ENCODE results near the gene SERPINB2.

The SERPINB2 gene

DNA sequence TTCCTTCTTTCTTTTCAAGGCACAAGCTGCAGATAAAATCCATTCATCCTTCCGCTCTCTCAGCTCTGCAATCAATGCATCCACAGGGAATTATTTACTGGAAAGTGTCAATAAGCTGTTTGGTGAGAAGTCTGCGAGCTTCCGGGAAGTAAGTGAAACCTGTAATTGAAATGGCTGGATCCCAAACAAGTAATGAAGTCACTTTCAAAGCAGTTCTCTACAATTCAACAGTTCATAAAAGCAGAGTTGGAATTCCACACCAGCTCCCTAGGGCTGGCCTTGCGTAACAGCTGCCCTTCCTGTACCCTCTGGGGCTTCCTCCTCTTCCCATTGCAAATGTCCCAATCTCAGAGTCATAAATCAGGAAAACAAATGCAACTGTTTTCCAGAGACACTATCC lies 9.6 kb downstream of the SERPINB2 start:
- TF ChIP-seq SUZ12 (IDR thresholded peaks at IDR 0.05; ENCODE audit: extremely low read depth, insufficient read depth, insufficient read length) (no peak), YY1 (IDR thresholded peaks at IDR 0.05; ENCODE audit: insufficient read depth, insufficient read length) (no peak), ZNF274 (IDR thresholded peaks at IDR 0.05; ENCODE audit: low read depth, low read length) (no peak)
- Histone ChIP-seq H3K9ac (ENCODE audit: insufficient read length, low read depth) (no peak overlapping the region), H3K4me1 (ENCODE audit: insufficient read depth, insufficient read length) (no peaks in the 10 kb centered on the region), H3K9me3 (ENCODE audit: insufficient read depth, low read length) (no peaks in the 10 kb centered on the region), H3K27me3 (ENCODE audit: insufficient read depth, insufficient read length) (no peaks in the 10 kb centered on the region), H3K4me3 (ENCODE audit: insufficient read length, low read depth) (no peak overlapping the region), H3K36me3 (ENCODE audit: insufficient read depth, insufficient read length, low read length) (no peaks in the 10 kb centered on the region)
- DNase-seq (ENCODE audit: low read depth, low spot score), result no peak

DNA sequence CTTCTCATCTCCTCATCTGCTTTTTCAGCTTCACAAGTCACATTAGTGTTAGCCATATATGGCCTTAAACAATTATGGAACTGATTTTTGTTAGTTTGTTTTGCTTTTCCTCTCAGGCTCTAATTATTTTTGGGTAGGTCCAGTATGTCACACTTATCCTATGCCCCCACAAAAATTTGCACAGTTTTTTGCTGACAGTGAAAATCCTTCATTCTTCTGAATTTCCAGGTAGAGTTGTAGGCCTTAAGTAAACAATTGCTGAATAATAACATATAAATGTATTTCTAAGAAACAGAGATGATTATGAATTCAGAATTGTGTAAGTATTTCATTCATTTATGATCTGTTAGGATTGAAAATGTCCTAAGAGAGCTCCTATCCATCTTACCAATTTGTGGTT lies 11.7 kb downstream of the SERPINB2 start:
- Histone ChIP-seq H3K36me3 (ENCODE audit: insufficient read depth, insufficient read length, low read length) (no peaks in the 10 kb centered on the region), H3K4me3 (ENCODE audit: insufficient read length, low read depth) (no peak overlapping the region), H3K9ac (ENCODE audit: insufficient read length, low read depth) (no peak overlapping the region), H3K9me3 (ENCODE audit: insufficient read depth, low read length) (no peaks in the 10 kb centered on the region), H3K27me3 (ENCODE audit: insufficient read depth, insufficient read length) (no peaks in the 10 kb centered on the region), H3K4me1 (ENCODE audit: insufficient read depth, insufficient read length) (no peaks in the 10 kb centered on the region)
- no peak for TF ChIP-seq SUZ12 (IDR thresholded peaks at IDR 0.05; ENCODE audit: extremely low read depth, insufficient read depth, insufficient read length)
- no peak for TF ChIP-seq ZNF274 (IDR thresholded peaks at IDR 0.05; ENCODE audit: low read depth, low read length)
- TF ChIP-seq YY1 (IDR thresholded peaks at IDR 0.05; ENCODE audit: insufficient read depth, insufficient read length), result no peak
- no peak for DNase-seq (ENCODE audit: low read depth, low spot score)

DNA sequence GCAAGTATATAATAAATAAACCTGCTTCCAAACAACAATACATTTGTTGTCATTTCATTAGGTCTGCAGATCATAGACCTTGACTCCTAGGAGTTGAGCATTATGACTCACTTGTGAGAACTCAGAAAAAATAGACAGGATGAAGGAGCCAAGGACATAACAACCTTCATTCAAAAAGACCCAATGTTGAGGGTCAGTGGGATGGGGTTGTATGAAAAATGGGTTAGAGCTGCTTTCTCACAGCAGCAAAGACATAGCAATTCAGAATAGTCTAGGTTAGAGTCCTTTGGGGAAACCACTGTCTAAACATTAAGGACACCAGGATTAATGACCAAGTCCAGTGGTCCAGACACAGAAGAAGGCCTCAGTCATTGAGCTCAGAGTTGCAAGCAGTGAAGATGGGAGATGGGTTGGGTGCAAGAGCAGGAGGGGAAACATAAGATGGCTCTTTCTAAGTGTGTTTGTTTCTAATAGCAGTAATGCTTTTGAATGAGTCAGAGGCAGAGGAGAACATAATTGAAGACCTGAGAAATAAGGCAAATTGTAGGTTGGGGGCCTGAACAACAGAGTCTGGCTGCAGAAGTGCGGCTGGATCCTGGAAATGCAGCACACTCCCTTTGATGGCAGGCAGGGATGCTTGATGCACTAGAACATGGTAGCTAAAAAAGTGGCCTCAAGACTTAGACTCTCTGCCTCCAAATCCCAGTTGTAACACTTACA lies 16.5 kb downstream of the SERPINB2 start:
- no peak for DNase-seq (ENCODE audit: low read depth, low spot score)
- TF ChIP-seq YY1 (IDR thresholded peaks at IDR 0.05; ENCODE audit: insufficient read depth, insufficient read length), result no peak
- TF ChIP-seq ZNF274 (IDR thresholded peaks at IDR 0.05; ENCODE audit: low read depth, low read length), result no peak
- TF ChIP-seq SUZ12 (IDR thresholded peaks at IDR 0.05; ENCODE audit: extremely low read depth, insufficient read depth, insufficient read length), result no peak
- no peaks in the 10 kb centered on the region for H3K36me3 ChIP-seq (ENCODE audit: insufficient read depth, insufficient read length, low read length)
- H3K9me3 ChIP-seq (ENCODE audit: insufficient read depth, low read length), result no peaks in the 10 kb centered on the region; the same call in 1 of the 2 replicates
- no peaks in the 10 kb centered on the region for H3K27me3 ChIP-seq (ENCODE audit: insufficient read depth, insufficient read length)
- no peak overlapping the region for H3K9ac ChIP-seq (ENCODE audit: insufficient read length, low read depth)
- no peaks in the 10 kb centered on the region for H3K4me1 ChIP-seq (ENCODE audit: insufficient read depth, insufficient read length)
- H3K4me3 ChIP-seq (ENCODE audit: insufficient read length, low read depth), result no peak overlapping the region

DNA sequence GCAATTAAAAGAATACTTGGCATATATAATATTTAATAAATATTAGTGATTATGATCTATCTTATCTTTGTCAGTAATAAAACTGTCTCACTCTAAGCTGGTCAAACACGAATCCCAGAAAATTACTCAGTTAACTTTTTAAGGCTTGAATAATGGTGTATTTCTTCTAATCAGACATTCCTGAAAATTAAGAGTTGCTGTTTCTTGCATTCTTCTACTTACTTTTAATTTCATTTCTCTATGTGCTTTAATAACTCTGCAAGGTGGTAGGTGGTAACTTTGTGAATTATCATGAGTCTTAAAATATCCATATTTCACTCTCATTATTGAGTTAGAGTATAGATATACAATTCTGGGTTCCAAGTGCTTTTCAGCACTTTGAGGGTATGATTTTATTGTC lies 17.2 kb downstream of the SERPINB2 start:
- H3K27me3 ChIP-seq (ENCODE audit: insufficient read depth, insufficient read length), result no peaks in the 10 kb centered on the region
- H3K9me3 ChIP-seq (ENCODE audit: insufficient read depth, low read length), result no peaks in the 10 kb centered on the region; the same call in 1 of the 2 replicates
- DNase-seq (ENCODE audit: low read depth, low spot score), result no peak
- TF ChIP-seq ZNF274 (IDR thresholded peaks at IDR 0.05; ENCODE audit: low read depth, low read length) (no peak), SUZ12 (IDR thresholded peaks at IDR 0.05; ENCODE audit: extremely low read depth, insufficient read depth, insufficient read length) (no peak)
- H3K4me1 ChIP-seq (ENCODE audit: insufficient read depth, insufficient read length), result no peaks in the 10 kb centered on the region
- H3K9ac ChIP-seq (ENCODE audit: insufficient read length, low read depth), result no peak overlapping the region
- no peak overlapping the region for H3K4me3 ChIP-seq (ENCODE audit: insufficient read length, low read depth)
- H3K36me3 ChIP-seq (ENCODE audit: insufficient read depth, insufficient read length, low read length), result no peaks in the 10 kb centered on the region

DNA sequence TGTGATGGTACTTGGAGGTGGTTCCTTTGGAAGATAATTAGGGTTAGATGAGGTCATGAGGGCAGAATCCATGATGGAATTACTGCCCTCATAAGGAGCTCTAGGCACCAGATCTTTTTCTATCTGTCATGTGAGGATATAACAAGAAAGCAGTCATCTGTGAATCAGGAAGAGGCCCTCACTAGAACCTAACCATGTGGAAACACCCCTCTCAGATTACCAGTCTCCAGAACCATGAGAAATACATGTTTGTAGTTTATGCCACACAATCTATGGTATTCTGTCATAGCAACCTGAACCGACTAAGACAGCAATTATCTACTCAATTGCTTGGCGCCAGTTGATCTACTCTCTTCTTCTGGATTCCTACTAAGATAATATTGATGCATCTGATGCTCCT lies 17.9 kb downstream of the SERPINB2 start:
- no peak overlapping the region for H3K4me3 ChIP-seq (ENCODE audit: insufficient read length, low read depth)
- H3K36me3 ChIP-seq (ENCODE audit: insufficient read depth, insufficient read length, low read length), result no peaks in the 10 kb centered on the region
- no peak for TF ChIP-seq ZNF274 (IDR thresholded peaks at IDR 0.05; ENCODE audit: low read depth, low read length)
- no peak for TF ChIP-seq YY1 (IDR thresholded peaks at IDR 0.05; ENCODE audit: insufficient read depth, insufficient read length)
- no peak for TF ChIP-seq SUZ12 (IDR thresholded peaks at IDR 0.05; ENCODE audit: extremely low read depth, insufficient read depth, insufficient read length)
- no peaks in the 10 kb centered on the region for H3K4me1 ChIP-seq (ENCODE audit: insufficient read depth, insufficient read length)
- no peaks in the 10 kb centered on the region; the same call in 1 of the 2 replicates for H3K9me3 ChIP-seq (ENCODE audit: insufficient read depth, low read length)
- no peak for DNase-seq (ENCODE audit: low read depth, low spot score)
- no peaks in the 10 kb centered on the region for H3K27me3 ChIP-seq (ENCODE audit: insufficient read depth, insufficient read length)
- H3K9ac ChIP-seq (ENCODE audit: insufficient read length, low read depth), result no peak overlapping the region

DNA sequence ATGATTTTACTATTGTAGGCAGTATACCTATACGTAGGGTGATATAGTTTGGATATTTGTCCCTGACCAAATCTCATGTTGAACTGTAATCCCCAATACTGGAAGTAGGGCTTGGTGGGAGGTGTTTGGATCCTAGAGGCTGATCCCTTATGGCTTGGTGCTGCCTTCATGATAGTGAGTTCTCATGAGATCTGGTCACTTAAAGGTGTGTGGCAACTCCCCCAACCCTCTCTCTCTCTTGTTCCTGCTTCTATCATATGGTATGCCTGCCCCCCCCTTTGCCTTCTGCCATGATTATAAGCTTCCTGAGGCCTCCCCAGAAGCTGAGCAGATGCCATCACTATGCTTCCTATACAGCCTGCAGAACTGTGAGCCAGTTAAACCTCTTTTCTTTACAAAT lies 18.6 kb downstream of the SERPINB2 start:
- no peaks in the 10 kb centered on the region for H3K36me3 ChIP-seq (ENCODE audit: insufficient read depth, insufficient read length, low read length)

DNA sequence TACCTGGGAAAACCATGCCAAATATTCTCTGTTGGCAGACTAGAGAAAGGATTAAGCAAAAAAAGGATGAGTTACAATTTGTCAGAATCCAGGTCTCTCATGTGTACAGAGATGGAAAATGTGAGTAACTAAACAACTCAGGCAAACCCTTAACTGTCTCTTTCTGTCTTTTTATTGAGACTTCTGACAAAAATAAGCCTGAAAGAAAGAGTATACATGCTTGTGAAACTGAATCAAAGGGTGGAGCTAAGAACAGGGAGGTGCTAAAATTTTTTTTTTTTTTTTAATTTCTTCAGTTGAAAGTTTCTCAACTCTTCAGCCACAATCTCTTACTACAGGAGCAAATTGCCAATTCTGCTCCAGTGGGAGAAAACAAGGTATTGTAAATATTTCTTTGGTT lies 20.2 kb downstream of the SERPINB2 start, which contains the start of gene SERPINB10:
Gene SERPINB10, plus strand, starts transcription at position 295 of the 400 bp plus-strand sequence. CDS start 7,553 bp downstream, outside the sequence.
- Histone ChIP-seq H3K4me3 (ENCODE audit: insufficient read length, low read depth) (no peak within 1 kb of the TSS), H3K4me1 (ENCODE audit: insufficient read depth, insufficient read length) (no peaks in the 10 kb centered on the region), H3K27me3 (ENCODE audit: insufficient read depth, insufficient read length) (no peaks in the 10 kb centered on the region), H3K9me3 (ENCODE audit: insufficient read depth, low read length) (no peaks in the 10 kb centered on the region; the same call in 1 of the 2 replicates), H3K9ac (ENCODE audit: insufficient read length, low read depth) (no peak within 1 kb of the TSS), H3K36me3 (ENCODE audit: insufficient read depth, insufficient read length, low read length) (no peaks in the 10 kb centered on the region)
- TF ChIP-seq YY1 (IDR thresholded peaks at IDR 0.05; ENCODE audit: insufficient read depth, insufficient read length), result no peak
- no peak for TF ChIP-seq ZNF274 (IDR thresholded peaks at IDR 0.05; ENCODE audit: low read depth, low read length)
- no peak for TF ChIP-seq SUZ12 (IDR thresholded peaks at IDR 0.05; ENCODE audit: extremely low read depth, insufficient read depth, insufficient read length)
- no peak for DNase-seq (ENCODE audit: low read depth, low spot score)

More for the DNA sequence above, 18.6 kb downstream of the SERPINB2 start:
- H3K4me1 ChIP-seq (ENCODE audit: insufficient read depth, insufficient read length), result no peaks in the 10 kb centered on the region
- TF ChIP-seq ZNF274 (IDR thresholded peaks at IDR 0.05; ENCODE audit: low read depth, low read length) (no peak), YY1 (IDR thresholded peaks at IDR 0.05; ENCODE audit: insufficient read depth, insufficient read length) (no peak), SUZ12 (IDR thresholded peaks at IDR 0.05; ENCODE audit: extremely low read depth, insufficient read depth, insufficient read length) (no peak)
- H3K9ac ChIP-seq (ENCODE audit: insufficient read length, low read depth), result no peak overlapping the region
- H3K27me3 ChIP-seq (ENCODE audit: insufficient read depth, insufficient read length), result no peaks in the 10 kb centered on the region
- DNase-seq (ENCODE audit: low read depth, low spot score), result no peak
- no peak overlapping the region for H3K4me3 ChIP-seq (ENCODE audit: insufficient read length, low read depth)
- no peaks in the 10 kb centered on the region; the same call in 1 of the 2 replicates for H3K9me3 ChIP-seq (ENCODE audit: insufficient read depth, low read length)
